Measurements from ENCODE around the gene TNS3.

- no peak for TF ChIP-seq CTCF (IDR thresholded peaks at IDR 0.05)
- 0 out of 2 replicates have a peak, but pooled peaks have one; percentile 33 for TF ChIP-seq TCF7L2 (IDR thresholded peaks at IDR 0.05; ENCODE audit: low read depth, low read length)
- TF ChIP-seq POLR2AphosphoS5 (IDR thresholded peaks at IDR 0.05; ENCODE audit: low read depth, low read length): peak; percentile 8; the same call in 1 of the 2 replicates
Observed at GRCh38 chr7:47540387-47541350, 41.2 kb downstream of the TNS3 start.
